ENCODE results near the gene SHROOM3.
A peak's percentile ranks its signal among the peaks of the same experiment; 100 is the strongest.

SHROOM3 gene

DNA sequence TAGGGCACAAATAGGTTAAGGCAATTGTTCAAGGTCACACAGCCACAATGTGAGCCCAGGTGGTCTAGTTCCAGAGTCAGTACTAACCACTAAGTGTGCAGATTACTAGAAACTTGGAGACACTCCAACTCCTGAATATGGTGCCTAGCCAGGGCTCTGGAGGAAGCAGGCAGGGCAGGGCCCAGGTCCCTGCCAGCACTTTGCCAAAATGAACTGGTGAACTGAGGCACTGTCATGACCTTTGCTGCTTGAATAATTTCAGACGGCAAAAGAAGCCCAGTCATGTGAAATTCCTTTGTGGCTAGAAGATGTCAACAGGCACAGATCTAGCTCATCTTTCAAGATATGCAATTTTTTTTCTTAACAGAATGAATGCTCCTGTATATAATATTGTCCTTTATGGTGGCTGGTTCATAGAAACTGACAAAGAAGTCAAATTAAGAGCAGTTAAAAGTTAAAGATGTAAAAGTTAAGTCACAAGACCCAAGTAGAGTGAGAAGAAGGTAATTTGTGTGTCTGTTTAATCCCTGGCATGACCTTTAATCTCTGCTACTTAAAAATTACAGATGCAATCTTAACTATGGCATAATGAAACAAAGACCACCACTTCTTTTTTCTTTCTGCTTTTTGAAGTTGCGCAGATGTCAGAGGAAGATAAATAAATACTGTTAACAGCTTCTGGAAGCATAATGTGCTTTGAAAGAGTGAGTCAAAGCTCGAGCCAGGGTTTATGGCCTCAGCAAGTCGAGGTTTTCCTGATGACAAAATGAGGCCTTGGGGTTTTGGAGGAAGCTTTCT is 54.1 kb downstream of the SHROOM3 start:
- TF ChIP-seq, protein P1, sequence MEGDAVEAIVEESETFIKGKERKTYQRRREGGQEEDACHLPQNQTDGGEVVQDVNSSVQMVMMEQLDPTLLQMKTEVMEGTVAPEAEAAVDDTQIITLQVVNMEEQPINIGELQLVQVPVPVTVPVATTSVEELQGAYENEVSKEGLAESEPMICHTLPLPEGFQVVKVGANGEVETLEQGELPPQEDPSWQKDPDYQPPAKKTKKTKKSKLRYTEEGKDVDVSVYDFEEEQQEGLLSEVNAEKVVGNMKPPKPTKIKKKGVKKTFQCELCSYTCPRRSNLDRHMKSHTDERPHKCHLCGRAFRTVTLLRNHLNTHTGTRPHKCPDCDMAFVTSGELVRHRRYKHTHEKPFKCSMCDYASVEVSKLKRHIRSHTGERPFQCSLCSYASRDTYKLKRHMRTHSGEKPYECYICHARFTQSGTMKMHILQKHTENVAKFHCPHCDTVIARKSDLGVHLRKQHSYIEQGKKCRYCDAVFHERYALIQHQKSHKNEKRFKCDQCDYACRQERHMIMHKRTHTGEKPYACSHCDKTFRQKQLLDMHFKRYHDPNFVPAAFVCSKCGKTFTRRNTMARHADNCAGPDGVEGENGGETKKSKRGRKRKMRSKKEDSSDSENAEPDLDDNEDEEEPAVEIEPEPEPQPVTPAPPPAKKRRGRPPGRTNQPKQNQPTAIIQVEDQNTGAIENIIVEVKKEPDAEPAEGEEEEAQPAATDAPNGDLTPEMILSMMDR (conservative IDR thresholded peaks at IDR 0.05; ENCODE audit: low read depth, low read length), result no peak
- no peak overlapping the region for H3K4me3 ChIP-seq (ENCODE audit: low read depth, low read length)
- peak; percentile 67 for DNase-seq (ENCODE audit: low read depth)

DNA sequence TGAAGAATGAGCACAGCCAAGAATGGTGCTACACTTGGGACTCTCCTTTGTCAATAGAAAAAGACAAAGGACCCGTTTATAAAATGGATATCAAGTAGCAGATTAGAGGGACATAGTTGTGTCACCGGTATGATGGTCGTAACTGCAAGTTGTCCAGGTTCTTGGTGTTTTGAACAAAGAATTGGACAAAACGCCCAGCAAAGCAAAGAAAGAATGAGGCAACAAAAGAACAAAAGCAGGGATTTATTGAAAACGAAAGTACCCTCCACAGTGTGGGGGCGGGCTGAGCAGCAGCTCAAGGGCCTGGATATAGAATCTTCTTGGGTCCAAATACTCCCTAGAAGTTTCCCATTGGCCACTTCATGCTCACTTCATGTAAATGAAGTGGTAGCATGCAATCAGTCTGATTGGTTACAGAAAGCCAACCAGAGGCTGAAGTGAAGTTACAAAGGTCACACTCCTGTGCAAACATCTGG is 54.7 kb downstream of the SHROOM3 start:
- no peak overlapping the region for H3K4me3 ChIP-seq (ENCODE audit: low read depth, low read length)
- DNase-seq (ENCODE audit: low read depth), result no peak
- TF ChIP-seq, protein P1 (conservative IDR thresholded peaks at IDR 0.05; ENCODE audit: low read depth, low read length), result no peak

DNA sequence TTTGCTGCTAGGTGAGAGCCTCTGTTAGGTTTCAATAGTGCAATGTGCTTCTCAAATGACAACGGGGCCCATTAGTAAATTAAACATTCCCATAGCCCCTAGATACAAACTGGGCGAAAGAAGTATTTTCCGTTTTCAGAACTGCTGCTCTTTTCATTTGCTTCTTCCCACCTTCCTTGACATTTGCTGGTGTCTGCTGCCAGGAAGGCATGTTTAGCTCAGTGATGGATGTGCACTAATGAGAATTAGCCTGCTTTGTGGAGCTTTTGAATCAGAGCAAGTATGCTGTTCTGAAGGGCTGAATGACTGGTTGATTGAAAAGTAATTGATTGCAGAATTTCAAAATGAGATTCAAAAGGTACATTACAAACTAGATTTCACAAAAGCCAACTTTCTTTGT is 57.0 kb downstream of the SHROOM3 start:
- no peak for DNase-seq (ENCODE audit: low read depth)
- TF ChIP-seq, protein P1 (conservative IDR thresholded peaks at IDR 0.05; ENCODE audit: low read depth, low read length), result no peak

DNA sequence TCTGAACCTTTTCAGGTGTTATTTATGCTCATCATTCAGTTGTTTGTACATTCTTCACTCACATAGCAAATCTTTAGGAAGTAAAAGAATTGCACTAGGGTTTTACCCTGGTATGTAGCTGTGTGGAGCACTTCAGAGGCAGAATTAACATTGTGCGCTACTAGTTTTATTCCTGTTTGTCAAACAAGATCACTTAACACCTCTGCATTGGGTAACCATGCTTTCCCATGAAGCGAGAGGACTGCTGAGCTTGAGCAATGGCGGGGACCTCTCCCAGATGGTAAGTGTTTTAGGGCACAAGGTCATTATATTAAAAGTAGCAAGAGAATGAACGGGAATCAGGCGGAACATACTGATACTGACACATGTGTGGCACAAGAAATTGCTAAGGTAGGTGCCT is 59.2 kb downstream of the SHROOM3 start:
- DNase-seq (ENCODE audit: low read depth), result no peak
- H3K4me3 ChIP-seq (ENCODE audit: low read depth, low read length), result no peak overlapping the region
- TF ChIP-seq, protein P1 (conservative IDR thresholded peaks at IDR 0.05; ENCODE audit: low read depth, low read length), result no peak

More for the DNA sequence above, 57.0 kb downstream of the SHROOM3 start:
- no peak overlapping the region for H3K4me3 ChIP-seq (ENCODE audit: low read depth, low read length)

DNA sequence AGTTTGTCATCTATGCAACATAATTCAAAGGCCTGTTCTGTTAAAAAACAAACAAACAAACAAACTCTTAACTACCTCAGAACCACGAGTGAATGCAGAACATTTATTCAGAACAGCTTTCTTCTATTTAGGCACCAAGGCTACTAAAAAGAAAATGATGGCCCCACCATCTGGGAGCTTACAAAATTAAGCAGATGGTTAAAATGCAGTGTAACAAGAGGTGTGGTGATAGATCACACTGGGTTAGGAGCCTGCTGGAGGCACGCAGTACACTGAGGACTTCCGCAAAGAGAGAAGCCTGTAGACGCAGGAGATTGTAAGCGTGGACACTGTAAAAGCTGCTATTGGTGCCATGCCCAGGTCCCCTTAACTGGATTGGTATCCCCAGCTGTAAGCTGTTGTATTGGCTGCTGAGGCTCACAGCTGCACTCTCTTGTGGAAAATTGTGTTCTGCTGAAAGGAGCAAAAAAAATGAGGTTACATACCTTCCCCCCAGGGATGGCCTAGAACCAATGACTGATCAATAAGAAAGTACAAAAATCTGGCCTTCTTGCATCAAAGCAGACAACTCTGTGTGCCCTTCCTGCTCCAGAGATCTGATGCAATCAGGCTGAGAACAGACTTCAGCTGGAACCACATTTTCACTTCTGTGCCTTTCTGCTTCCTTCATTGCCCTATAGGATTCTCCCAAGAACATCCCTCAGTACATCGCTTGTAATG is 60.0 kb downstream of the SHROOM3 start:
- no peak overlapping the region for H3K4me3 ChIP-seq (ENCODE audit: low read depth, low read length)
- no peak for DNase-seq (ENCODE audit: low read depth)
- TF ChIP-seq, protein P1 (conservative IDR thresholded peaks at IDR 0.05; ENCODE audit: low read depth, low read length), result no peak

DNA sequence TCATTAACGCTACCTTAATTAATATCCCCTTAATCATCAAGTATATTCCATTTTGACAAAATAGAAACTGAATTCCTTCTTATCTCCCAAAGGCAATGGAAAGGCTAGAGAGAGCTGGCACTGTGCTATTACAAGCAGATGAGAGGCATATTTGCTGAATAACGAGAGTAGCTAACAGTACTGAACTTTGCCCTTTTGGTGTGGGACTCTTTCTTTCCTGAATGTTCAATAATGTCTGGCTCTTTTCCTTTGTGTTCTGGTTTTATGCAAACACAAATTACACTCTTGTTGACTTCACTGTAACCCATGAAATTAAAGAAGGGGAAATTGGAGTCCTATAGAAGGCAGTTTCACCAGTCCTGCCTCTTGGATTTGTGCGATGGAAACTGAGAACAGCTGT is 63.5 kb downstream of the SHROOM3 start:
- TF ChIP-seq, protein P1 (conservative IDR thresholded peaks at IDR 0.05; ENCODE audit: low read depth, low read length), result no peak
- peak; percentile 24 for DNase-seq (ENCODE audit: low read depth)
- H3K4me3 ChIP-seq (ENCODE audit: low read depth, low read length), result no peak overlapping the region
